HEK293T (cell line): ENCODE results near the gene DLG5.

Experiments used
- ARNT ChIP-seq: fragments of 450-650 bp; IDR thresholded peaks from 2 replicates; pipeline ENCODE4 v1.6.1; 2017; ENCODE audit warnings: mild to moderate bottlenecking
- CTBP1 ChIP-seq: fragments of 450-650 bp; IDR thresholded peaks from 2 replicates; pipeline ENCODE4 v1.6.1; 2016; ENCODE audit warnings: borderline replicate concordance
- ELF4 ChIP-seq: fragments of 450-650 bp; IDR thresholded peaks from 2 replicates; pipeline ENCODE4 v1.6.1; 2017; ENCODE audit warnings: antibody characterized with exemption
- FOXA1 ChIP-seq: fragments of 450-650 bp; IDR thresholded peaks from 2 replicates; pipeline ENCODE4 v1.6.1; 2016; ENCODE audit warnings: mild to moderate bottlenecking
- FOXK2 ChIP-seq: fragments of 450-650 bp; IDR thresholded peaks from 2 replicates; pipeline ENCODE4 v1.6.1; 2016; ENCODE audit warnings: mild to moderate bottlenecking
- FOXM1 ChIP-seq: fragments of 450-650 bp; IDR thresholded peaks from 2 replicates; pipeline ENCODE4 v1.6.1; 2017; ENCODE audit warnings: mild to moderate bottlenecking, borderline replicate concordance
- LEF1 ChIP-seq: fragments of 450-650 bp; IDR thresholded peaks from 2 replicates; pipeline ENCODE4 v1.6.1; 2017; ENCODE audit warnings: mild to moderate bottlenecking, borderline replicate concordance
- NFRKB ChIP-seq: fragments of 450-650 bp; IDR thresholded peaks from 2 replicates; pipeline ENCODE4 v1.6.1; 2016; ENCODE audit warnings: mild to moderate bottlenecking, moderate library complexity
- SP1 ChIP-seq: fragments of 450-650 bp; IDR thresholded peaks from 2 replicates; pipeline ENCODE4 v1.6.1; 2017
- SUZ12 ChIP-seq: fragments of 450-650 bp; IDR thresholded peaks from 2 replicates; pipeline ENCODE4 v1.6.1; 2016; ENCODE audit warnings: mild to moderate bottlenecking
- TARDBP ChIP-seq: fragments of 450-650 bp; IDR thresholded peaks from 2 replicates; pipeline ENCODE4 v1.6.1; 2016
- TF ChIP-seq, protein P1 (sequence below): fragments of 450-650 bp; IDR thresholded peaks from 2 replicates; pipeline ENCODE4 v1.6.1; 2016

DNA sequence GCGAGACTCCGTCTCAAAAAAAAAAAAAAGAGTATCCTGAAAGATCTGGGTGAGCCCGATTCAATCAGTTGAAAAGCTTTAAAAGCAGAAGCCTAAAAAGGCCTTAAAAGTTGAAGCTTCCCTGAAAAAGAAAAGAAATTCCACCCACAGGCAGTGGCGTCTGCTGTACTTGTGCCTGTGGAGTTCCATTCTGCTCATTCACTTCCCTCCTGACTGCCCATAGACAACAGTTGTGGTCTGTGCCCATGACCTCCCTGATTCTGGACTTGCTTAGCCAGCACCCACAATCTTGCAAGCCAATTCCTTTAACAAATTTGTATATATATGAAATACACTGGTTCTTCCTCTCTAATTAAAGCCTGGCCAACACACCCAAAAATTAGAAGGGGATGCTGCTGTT lies 141.7 kb downstream of the DLG5 start:
- no peak for TF ChIP-seq FOXM1
- no peak for TF ChIP-seq SP1
- TF ChIP-seq TARDBP: no peak
- no peak for TF ChIP-seq CTBP1
- no peak for TF ChIP-seq NFRKB
- TF ChIP-seq LEF1: no peak
- TF ChIP-seq ARNT: no peak
- no peak for TF ChIP-seq FOXA1
- TF ChIP-seq, protein P1, sequence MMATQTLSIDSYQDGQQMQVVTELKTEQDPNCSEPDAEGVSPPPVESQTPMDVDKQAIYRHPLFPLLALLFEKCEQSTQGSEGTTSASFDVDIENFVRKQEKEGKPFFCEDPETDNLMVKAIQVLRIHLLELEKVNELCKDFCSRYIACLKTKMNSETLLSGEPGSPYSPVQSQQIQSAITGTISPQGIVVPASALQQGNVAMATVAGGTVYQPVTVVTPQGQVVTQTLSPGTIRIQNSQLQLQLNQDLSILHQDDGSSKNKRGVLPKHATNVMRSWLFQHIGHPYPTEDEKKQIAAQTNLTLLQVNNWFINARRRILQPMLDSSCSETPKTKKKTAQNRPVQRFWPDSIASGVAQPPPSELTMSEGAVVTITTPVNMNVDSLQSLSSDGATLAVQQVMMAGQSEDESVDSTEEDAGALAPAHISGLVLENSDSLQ: no peak
- no peak for TF ChIP-seq ELF4
- TF ChIP-seq SUZ12: no peak
- no peak for TF ChIP-seq FOXK2
